OCI-LY1 (cell line): ENCODE measurements around the gene CCNT2.

Experiments
- CTCF ChIP-seq: fragments of 200-600 bp; sonication (generic), shearing (Covaris generic); IDR thresholded peaks from 2 replicates; pipeline ENCODE4 v1.5.1; 2017; ENCODE audit warnings: mild to moderate bottlenecking, antibody characterized with exemption, low read length, moderate library complexity, mixed read lengths
- EZH2 ChIP-seq: fragments of 200-600 bp; sonication (generic), shearing (Covaris generic); IDR thresholded peaks from 2 replicates; pipeline ENCODE4 v1.8.0; 2017; ENCODE audit warnings: borderline replicate concordance, mixed run types, mild to moderate bottlenecking, antibody characterized with exemption, low read length, moderate library complexity, mixed read lengths

- no peak for TF ChIP-seq CTCF
- TF ChIP-seq EZH2: no peak
Observed at GRCh38 chr2:134932864-134933526, 14.4 kb downstream of the CCNT2 start.
